ENCODE measurements around the gene NPM3. TPM values are rescaled to one million over a fixed set of nuclear protein-coding genes. Genes with fewer than 3 reads are reported as not detected.

NPM3 gene
- total RNA-seq, 1 experiment from 2014 or later, result 92.6 TPM

- H3K9me3 ChIP-seq, result no peaks in the 10 kb centered on the region
- H3K27me3 Mint-ChIP-seq (ENCODE audit: insufficient read depth, unreplicated experiment), result peaks cover 6% of the 10 kb centered on the region
- no peaks in the 10 kb centered on the region for H3K36me3 ChIP-seq (ENCODE audit: control insufficient read depth, insufficient read depth, low read length)
- ChIA-PET CTCF (interaction anchor here (0.5 kb wide), 1 partner anchor 756 kb away, joined by 3 read pairs; no protein-coding TSS in a partner anchor), POLR2A (no interaction called here)
- H3K27ac Mint-ChIP-seq (ENCODE audit: unreplicated experiment), result no peak overlapping the region
- TF ChIP-seq CTCF (IDR thresholded peaks at IDR 0.05; ENCODE audit: insufficient read depth in 1 of 2, low read depth in 1 of 2, low read length in 1 of 2, severe bottlenecking in 1 of 2, unreplicated experiment in 1 of 2), result no peak
- peak in 1 of 2 experiments; percentile 22 for DNase-seq
- H3K4me1 Mint-ChIP-seq (ENCODE audit: low read depth, unreplicated experiment), result no peaks in the 10 kb centered on the region
- H3K9me3 Mint-ChIP-seq (ENCODE audit: unreplicated experiment), result no peaks in the 10 kb centered on the region
- intact Hi-C loops (cut with micrococcal nuclease; ENCODE audit: unreplicated experiment), result no loop called here
- H3K27me3 ChIP-seq (replicated peaks; ENCODE audit: control insufficient read depth, insufficient read depth, low read length), result 0 out of 2 replicates have a peak, but pooled peaks cover 1% of the 10 kb centered on the region
- no peaks in the 10 kb centered on the region for H3K4me1 ChIP-seq
- no TSS peak for BruUV-seq (replicated peaks)
- H3K4me3 Mint-ChIP-seq (ENCODE audit: unreplicated experiment), result no peak overlapping the region
- H3K4me3 ChIP-seq (ENCODE audit: low read depth, low read length), result no peak overlapping the region
- H3K36me3 Mint-ChIP-seq (ENCODE audit: insufficient read depth, unreplicated experiment), result no peaks in the 10 kb centered on the region
Observed at GRCh38 chr10:101766753-101767599, 16.3 kb downstream of the NPM3 start.

GRCh38 chr10:101766306-101766705, 16.9 kb downstream of the NPM3 start:
- ChIA-PET CTCF (interaction anchor here (0.5 kb wide), 1 partner anchor 757 kb away, joined by 3 read pairs; no protein-coding TSS in a partner anchor), POLR2A (no interaction called here)
- no peaks in the 10 kb centered on the region for H3K4me1 ChIP-seq
- Mint-ChIP-seq H3K27me3 (ENCODE audit: insufficient read depth, unreplicated experiment) (peaks cover 6% of the 10 kb centered on the region), H3K4me3 (ENCODE audit: unreplicated experiment) (no peak overlapping the region), H3K36me3 (ENCODE audit: insufficient read depth, unreplicated experiment) (no peaks in the 10 kb centered on the region), H3K9me3 (ENCODE audit: unreplicated experiment) (no peaks in the 10 kb centered on the region), H3K4me1 (ENCODE audit: low read depth, unreplicated experiment) (no peaks in the 10 kb centered on the region), H3K27ac (ENCODE audit: unreplicated experiment) (no peak overlapping the region)
- intact Hi-C loops (cut with micrococcal nuclease; ENCODE audit: unreplicated experiment), result no loop called here
- no peak overlapping the region for H3K4me3 ChIP-seq (ENCODE audit: low read depth, low read length)
- H3K36me3 ChIP-seq (ENCODE audit: control insufficient read depth, insufficient read depth, low read length), result no peaks in the 10 kb centered on the region
- no peaks in the 10 kb centered on the region for H3K9me3 ChIP-seq
- TF ChIP-seq CTCF (IDR thresholded peaks at IDR 0.05; ENCODE audit: insufficient read depth in 1 of 2, low read depth in 1 of 2, low read length in 1 of 2, severe bottlenecking in 1 of 2, unreplicated experiment in 1 of 2), result no peak
- 0 out of 2 replicates have a peak, but pooled peaks cover 1% of the 10 kb centered on the region for H3K27me3 ChIP-seq (replicated peaks; ENCODE audit: control insufficient read depth, insufficient read depth, low read length)
- BruUV-seq (replicated peaks), result no TSS peak
- DNase-seq, result no peak

GRCh38 chr10:101763141-101763846, 20.0 kb downstream of the NPM3 start:
- Mint-ChIP-seq H3K27ac (ENCODE audit: unreplicated experiment) (no peak overlapping the region), H3K4me3 (ENCODE audit: unreplicated experiment) (no peak overlapping the region), H3K9me3 (ENCODE audit: unreplicated experiment) (no peaks in the 10 kb centered on the region), H3K36me3 (ENCODE audit: insufficient read depth, unreplicated experiment) (no peaks in the 10 kb centered on the region), H3K27me3 (ENCODE audit: insufficient read depth, unreplicated experiment) (peaks cover 6% of the 10 kb centered on the region), H3K4me1 (ENCODE audit: low read depth, unreplicated experiment) (no peaks in the 10 kb centered on the region)
- ChIA-PET CTCF (no interaction called here), POLR2A (no interaction called here)
- H3K4me1 ChIP-seq, result no peaks in the 10 kb centered on the region
- intact Hi-C loops (cut with micrococcal nuclease; ENCODE audit: unreplicated experiment), result no loop called here
- no peaks in the 10 kb centered on the region for H3K9me3 ChIP-seq
- DNase-seq, result no peak
- 0 out of 2 replicates have a peak, but pooled peaks cover 1% of the 10 kb centered on the region for H3K27me3 ChIP-seq (replicated peaks; ENCODE audit: control insufficient read depth, insufficient read depth, low read length)
- no TSS peak for BruUV-seq (replicated peaks)
- H3K4me3 ChIP-seq (ENCODE audit: low read depth, low read length), result no peak overlapping the region
- H3K36me3 ChIP-seq (ENCODE audit: control insufficient read depth, insufficient read depth, low read length), result no peaks in the 10 kb centered on the region
- TF ChIP-seq CTCF (IDR thresholded peaks at IDR 0.05; ENCODE audit: insufficient read depth in 1 of 2, low read depth in 1 of 2, low read length in 1 of 2, severe bottlenecking in 1 of 2, unreplicated experiment in 1 of 2), result no peak
